Parathyroid adenoma (tissue), 2 donors: ENCODE data around the gene ZBTB37.

ENCODE experiments used
- H2AFZ ChIP-seq: fragments of 300-600 bp; sonication (generic); one replicate; pipeline ENCODE4 v1.7.0; 2017; ENCODE audit warnings: antibody characterized with exemption, mild to moderate bottlenecking
- H3K27ac ChIP-seq: fragments of 300-600 bp; sonication (generic); one replicate; pipeline ENCODE4 v1.7.0; 2017
- H3K27me3 ChIP-seq: fragments of 300-600 bp; sonication (generic); one replicate; pipeline ENCODE4 v1.7.0; 2017; ENCODE audit warnings: low read length; ENCODE audit not compliant: control insufficient read depth, insufficient read depth
- H3K36me3 ChIP-seq: fragments of 300-600 bp; sonication (generic); one replicate; pipeline ENCODE4 v1.7.0; 2017; ENCODE audit warnings: low read length; ENCODE audit not compliant: control insufficient read depth, insufficient read depth
- H3K4me1 ChIP-seq: fragments of 300-600 bp; sonication (generic); one replicate; pipeline ENCODE4 v1.7.0; 2017; ENCODE audit warnings: control low read depth
- H3K4me2 ChIP-seq: fragments of 300-600 bp; sonication (generic); one replicate; pipeline ENCODE4 v1.7.0; 2017; ENCODE audit warnings: low read length
- H3K4me3 ChIP-seq: fragments of 300-600 bp; sonication (generic); one replicate; pipeline ENCODE4 v1.7.0; 2017; ENCODE audit warnings: low read depth, low read length
- H3K79me2 ChIP-seq: fragments of 300-600 bp; sonication (generic); one replicate; pipeline ENCODE4 v1.7.0; 2017; ENCODE audit warnings: control low read depth
- H3K9ac ChIP-seq: fragments of 300-600 bp; sonication (generic); one replicate; pipeline ENCODE4 v1.7.0; 2017; ENCODE audit warnings: mild to moderate bottlenecking
- H3K9me3 ChIP-seq: fragments of 300-600 bp; sonication (generic); one replicate; pipeline ENCODE4 v1.7.0; 2017; ENCODE audit warnings: low read length; ENCODE audit not compliant: control insufficient read depth
- TF ChIP-seq, protein P1 (sequence below): fragments of 300-600 bp; sonication (generic); IDR thresholded peaks from one replicate; pipeline ENCODE4 v1.7.0; 2017; ENCODE audit warnings: antibody characterized with exemption, mild to moderate bottlenecking
- donor health status: primary hyperparathyroidism.

Gene ZBTB37

DNA sequence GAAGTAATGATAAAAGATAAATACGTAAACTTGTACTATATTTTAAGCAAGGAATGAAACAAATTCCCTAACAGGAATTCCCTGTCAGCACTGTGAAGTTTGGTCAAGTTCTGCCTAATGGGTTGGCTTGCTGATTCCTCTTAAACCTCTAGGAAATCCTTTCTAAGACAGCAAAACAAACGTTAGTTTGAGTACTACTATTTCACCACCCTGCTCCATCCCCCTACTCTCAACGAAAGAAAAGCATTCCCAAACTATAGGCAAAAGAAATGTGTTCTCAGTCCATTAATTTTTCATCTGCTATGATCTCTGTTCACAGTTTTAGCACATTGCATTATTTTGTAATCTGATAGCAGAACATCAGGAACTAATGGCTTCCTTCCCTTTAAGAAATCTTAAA, 32.8 kb downstream of the ZBTB37 start:
- H3K9ac ChIP-seq = no peak overlapping the region

DNA sequence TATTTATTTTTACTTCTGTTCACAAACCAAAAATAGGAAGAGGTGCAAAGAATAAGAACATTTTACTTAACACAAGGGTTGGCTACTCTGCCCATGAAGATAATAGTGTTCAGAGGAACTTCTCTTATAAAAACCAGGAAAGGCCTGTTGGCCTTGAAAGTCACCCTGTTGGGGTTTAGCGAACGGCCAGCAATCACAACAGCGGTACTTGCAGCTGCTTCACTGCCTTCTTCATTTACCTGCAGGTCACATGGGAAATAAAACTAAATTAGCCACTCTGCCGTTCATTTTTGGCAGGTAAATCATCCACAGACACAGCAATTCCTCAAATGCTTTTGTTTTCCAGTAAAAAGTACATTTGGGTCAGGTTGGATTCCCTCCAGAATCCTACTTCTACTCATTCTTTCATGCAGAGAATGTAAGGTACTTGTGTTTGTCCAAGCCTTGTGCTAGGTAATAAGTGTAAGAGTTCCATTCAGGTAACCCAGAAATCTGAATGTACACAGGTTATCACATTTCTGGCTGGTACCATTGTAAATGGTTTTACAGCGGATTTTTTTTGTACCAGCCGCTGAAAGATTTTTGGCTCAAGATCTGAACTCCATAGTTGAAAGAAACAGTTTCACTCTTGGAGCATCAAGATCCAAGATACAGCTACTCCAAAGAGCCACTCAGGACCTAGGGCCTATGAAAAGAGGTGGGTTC, 35.8 kb downstream of the ZBTB37 start:
- TF ChIP-seq, protein P1, sequence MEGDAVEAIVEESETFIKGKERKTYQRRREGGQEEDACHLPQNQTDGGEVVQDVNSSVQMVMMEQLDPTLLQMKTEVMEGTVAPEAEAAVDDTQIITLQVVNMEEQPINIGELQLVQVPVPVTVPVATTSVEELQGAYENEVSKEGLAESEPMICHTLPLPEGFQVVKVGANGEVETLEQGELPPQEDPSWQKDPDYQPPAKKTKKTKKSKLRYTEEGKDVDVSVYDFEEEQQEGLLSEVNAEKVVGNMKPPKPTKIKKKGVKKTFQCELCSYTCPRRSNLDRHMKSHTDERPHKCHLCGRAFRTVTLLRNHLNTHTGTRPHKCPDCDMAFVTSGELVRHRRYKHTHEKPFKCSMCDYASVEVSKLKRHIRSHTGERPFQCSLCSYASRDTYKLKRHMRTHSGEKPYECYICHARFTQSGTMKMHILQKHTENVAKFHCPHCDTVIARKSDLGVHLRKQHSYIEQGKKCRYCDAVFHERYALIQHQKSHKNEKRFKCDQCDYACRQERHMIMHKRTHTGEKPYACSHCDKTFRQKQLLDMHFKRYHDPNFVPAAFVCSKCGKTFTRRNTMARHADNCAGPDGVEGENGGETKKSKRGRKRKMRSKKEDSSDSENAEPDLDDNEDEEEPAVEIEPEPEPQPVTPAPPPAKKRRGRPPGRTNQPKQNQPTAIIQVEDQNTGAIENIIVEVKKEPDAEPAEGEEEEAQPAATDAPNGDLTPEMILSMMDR = no peak

More for the DNA sequence above, 32.8 kb downstream of the ZBTB37 start:
- Histone ChIP-seq H3K27ac (no peak overlapping the region), H3K9me3 (no peaks in the 10 kb centered on the region), H3K4me2 (no peak overlapping the region), H3K4me1 (no peaks in the 10 kb centered on the region), H2AFZ (no peak overlapping the region), H3K36me3 (no peaks in the 10 kb centered on the region), H3K79me2 (no peaks in the 10 kb centered on the region), H3K4me3 (no peak overlapping the region), H3K27me3 (no peaks in the 10 kb centered on the region)
- TF ChIP-seq, protein P1 = no peak

DNA sequence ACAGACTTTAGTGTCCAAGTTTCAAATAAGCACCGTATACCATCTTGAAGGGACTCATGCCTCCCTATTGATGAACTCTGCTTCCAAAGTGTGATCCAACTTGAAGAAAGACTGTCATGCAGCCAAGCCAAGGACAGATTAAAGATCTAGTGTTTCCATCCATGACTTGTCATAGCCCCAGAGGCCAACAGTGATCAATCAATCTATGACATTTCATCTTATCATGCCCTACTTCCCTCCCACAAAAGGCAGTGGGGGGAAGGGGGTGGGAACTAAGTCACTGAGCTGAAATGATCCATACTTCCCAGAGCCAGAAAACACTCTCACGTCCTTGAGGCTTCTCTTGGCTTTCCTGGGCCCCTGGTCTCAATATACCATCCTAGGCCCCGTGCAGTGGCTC, 44.9 kb downstream of the ZBTB37 start:
- TF ChIP-seq, protein P1 = no peak
- no peak overlapping the region for H3K27ac ChIP-seq
- no peaks in the 10 kb centered on the region for H3K9me3 ChIP-seq
- no peak overlapping the region for H3K4me3 ChIP-seq
- H3K79me2 ChIP-seq = no peaks in the 10 kb centered on the region
- no peak overlapping the region for H3K4me2 ChIP-seq
- no peak overlapping the region for H3K9ac ChIP-seq
- no peaks in the 10 kb centered on the region for H3K36me3 ChIP-seq
- no peaks in the 10 kb centered on the region for H3K4me1 ChIP-seq
- no peak overlapping the region for H2AFZ ChIP-seq
- no peaks in the 10 kb centered on the region for H3K27me3 ChIP-seq

More for the DNA sequence above, 35.8 kb downstream of the ZBTB37 start:
- H3K27me3 ChIP-seq = no peaks in the 10 kb centered on the region
- no peaks in the 10 kb centered on the region for H3K4me1 ChIP-seq
- no peak overlapping the region for H3K4me3 ChIP-seq
- H3K9ac ChIP-seq = no peak overlapping the region
- no peaks in the 10 kb centered on the region for H3K36me3 ChIP-seq
- no peaks in the 10 kb centered on the region for H3K79me2 ChIP-seq
- H3K9me3 ChIP-seq = no peaks in the 10 kb centered on the region
- H2AFZ ChIP-seq = no peak overlapping the region
- H3K27ac ChIP-seq = no peak overlapping the region
- no peak overlapping the region for H3K4me2 ChIP-seq

DNA sequence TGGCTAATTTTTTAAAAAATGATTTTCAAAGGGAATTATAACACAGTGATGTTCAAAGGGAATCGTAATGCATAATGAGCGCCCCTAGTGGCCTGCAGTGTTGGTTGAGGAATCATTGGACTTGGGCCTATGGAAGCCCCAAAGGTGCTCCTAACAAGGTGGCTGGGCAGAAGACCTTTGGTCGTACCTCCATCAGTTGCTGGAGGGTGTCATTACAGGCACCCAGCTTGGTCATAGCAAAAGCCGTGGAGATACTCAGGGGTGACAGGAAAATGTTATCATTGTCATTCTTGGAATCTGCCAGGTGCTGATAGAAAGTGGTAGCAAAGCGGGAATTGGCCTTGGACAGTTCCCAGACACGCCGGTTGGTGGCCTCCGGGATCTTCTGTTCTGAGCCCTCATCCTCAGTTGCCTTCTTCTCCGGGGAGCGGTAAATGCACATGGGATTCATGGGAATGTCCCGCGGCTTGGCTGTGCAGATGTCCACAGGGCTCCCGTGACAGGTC, 46.2 kb downstream of the ZBTB37 start:
- H2AFZ ChIP-seq = no peak overlapping the region
- no peak overlapping the region for H3K4me3 ChIP-seq
- no peak overlapping the region for H3K4me2 ChIP-seq
- no peak overlapping the region for H3K9ac ChIP-seq
- H3K27ac ChIP-seq = no peak overlapping the region
- no peaks in the 10 kb centered on the region for H3K27me3 ChIP-seq
- no peaks in the 10 kb centered on the region for H3K79me2 ChIP-seq
- no peaks in the 10 kb centered on the region for H3K36me3 ChIP-seq
- TF ChIP-seq, protein P1 = peak; percentile 26
- H3K4me1 ChIP-seq = no peaks in the 10 kb centered on the region
- no peaks in the 10 kb centered on the region for H3K9me3 ChIP-seq

DNA sequence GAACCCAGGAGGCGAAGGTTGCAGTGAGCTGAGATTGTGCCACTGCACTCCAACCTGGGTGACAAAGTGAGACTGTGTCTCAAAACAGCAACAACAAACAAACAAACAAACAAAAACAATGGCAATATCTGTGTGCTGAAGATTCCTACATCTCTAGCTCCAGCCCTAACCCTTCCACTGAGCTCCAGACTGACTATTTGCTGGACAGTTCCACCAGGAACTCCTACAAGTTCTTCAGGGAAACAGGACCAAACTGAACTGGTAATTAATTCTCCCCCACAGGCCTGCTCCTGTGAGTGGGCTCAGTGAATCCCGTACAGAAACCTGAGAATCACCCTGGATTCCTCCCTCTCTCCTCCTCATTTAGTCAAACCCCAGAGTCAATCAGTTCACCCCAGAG, 47.4 kb downstream of the ZBTB37 start:
- no peak overlapping the region for H3K27ac ChIP-seq
- H3K9ac ChIP-seq = no peak overlapping the region

More for the DNA sequence above, 47.4 kb downstream of the ZBTB37 start:
- Histone ChIP-seq H3K36me3 (no peaks in the 10 kb centered on the region), H3K27me3 (no peaks in the 10 kb centered on the region), H3K9me3 (no peaks in the 10 kb centered on the region), H3K4me1 (no peaks in the 10 kb centered on the region), H3K4me3 (no peak overlapping the region), H2AFZ (no peak overlapping the region), H3K79me2 (no peaks in the 10 kb centered on the region), H3K4me2 (no peak overlapping the region)
- TF ChIP-seq, protein P1 = no peak
